ENCODE results near the gene PRRX2. TPM values are rescaled to one million over a fixed set of nuclear protein-coding genes. Genes with fewer than 3 reads are reported as not detected.
"Not testable (repeated sequence)": the region's sequence is repeated elsewhere in the genome, so short reads cannot be mapped to it uniquely, and the experiment has no call there.

The PRRX2 gene
- total RNA-seq, 4 donors from 2014 or later, result 3.6 to 7.3 (median 4.0) TPM

DNA sequence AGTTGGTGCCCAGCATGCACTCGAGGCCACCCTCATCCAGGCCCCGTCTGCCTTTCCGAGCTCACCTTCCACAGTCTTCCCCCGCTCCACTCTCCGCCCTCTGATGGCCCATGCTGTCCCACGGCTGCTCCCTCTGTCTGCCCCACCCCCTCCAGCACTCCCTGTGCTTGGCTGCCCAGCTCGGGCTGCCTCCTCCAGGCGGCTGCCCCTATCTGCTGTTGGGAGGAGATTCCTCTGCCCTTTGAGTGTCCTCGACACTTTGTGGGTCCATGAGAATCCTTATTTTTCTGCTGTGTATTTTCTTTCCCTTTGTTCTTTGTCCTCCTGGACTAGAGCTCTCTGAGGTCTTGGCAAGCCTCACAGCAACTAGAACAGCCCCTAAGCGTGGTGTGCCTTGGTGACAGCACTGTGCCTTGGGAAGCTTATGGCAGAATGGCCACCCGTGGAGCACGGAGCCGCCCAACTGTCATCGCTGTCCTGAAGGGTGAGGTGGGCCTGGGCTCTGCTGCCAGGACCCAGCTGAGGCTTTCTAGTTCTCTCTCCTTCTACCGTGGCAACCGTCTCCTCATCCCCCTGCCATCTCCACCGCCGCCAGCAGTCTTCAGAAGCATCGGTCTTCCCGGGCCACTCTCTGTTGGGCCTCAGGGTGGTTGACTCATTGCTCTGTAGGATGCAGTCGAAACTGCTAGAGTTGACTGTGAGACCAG, 34.3 kb upstream of the PRRX2 start:
- DNase-seq (ENCODE audit: low spot score) (no peak), ATAC-seq (ENCODE audit: low FRiP score) (no peak)
- TF ChIP-seq, protein P1, sequence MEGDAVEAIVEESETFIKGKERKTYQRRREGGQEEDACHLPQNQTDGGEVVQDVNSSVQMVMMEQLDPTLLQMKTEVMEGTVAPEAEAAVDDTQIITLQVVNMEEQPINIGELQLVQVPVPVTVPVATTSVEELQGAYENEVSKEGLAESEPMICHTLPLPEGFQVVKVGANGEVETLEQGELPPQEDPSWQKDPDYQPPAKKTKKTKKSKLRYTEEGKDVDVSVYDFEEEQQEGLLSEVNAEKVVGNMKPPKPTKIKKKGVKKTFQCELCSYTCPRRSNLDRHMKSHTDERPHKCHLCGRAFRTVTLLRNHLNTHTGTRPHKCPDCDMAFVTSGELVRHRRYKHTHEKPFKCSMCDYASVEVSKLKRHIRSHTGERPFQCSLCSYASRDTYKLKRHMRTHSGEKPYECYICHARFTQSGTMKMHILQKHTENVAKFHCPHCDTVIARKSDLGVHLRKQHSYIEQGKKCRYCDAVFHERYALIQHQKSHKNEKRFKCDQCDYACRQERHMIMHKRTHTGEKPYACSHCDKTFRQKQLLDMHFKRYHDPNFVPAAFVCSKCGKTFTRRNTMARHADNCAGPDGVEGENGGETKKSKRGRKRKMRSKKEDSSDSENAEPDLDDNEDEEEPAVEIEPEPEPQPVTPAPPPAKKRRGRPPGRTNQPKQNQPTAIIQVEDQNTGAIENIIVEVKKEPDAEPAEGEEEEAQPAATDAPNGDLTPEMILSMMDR (IDR thresholded peaks at IDR 0.05), result no peak

DNA sequence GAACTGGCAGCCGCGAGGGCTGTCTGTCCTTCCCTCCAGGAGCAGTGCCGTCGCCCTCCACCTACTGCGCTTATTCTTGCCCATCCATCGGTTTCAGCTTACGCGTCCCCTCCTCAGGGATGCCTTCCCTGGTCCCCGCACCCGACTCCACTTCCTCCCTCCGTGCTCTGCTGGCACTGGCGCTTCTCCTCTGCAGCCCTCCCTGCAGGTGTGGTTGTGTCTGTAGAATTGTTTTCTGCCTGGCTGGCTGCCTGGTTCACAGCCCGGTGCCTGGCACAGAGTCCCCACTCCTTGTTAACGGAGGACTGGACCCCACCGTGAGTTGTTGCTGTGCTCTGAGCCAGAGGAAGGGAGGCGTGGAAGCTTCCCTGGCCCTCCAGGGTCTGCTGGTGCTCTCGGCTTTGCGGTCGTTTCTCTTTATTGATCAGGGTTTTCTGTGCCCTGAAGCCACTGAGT, 33.7 kb upstream of the PRRX2 start:
- TF ChIP-seq, protein P1 (IDR thresholded peaks at IDR 0.05), result no peak
- DNase-seq (ENCODE audit: low spot score) (no peak), ATAC-seq (ENCODE audit: low FRiP score) (no peak)

DNA sequence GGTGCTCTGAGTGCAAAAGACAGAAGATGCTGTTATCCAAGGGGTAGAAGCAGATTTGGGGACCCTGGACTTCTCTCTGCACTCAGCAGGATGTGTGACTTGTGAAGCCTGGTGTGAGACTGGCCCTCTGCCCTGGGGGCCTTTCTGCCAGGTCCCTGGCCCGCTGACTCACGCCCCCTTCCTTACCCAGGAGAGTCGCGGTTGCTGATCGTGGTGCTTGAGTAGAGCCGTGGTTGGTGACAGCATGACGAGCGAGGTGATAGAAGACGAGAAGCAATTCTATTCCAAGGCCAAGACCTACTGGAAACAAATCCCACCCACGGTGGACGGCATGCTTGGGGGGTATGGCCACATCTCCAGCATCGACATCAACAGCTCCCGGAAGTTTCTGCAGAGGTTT, 33.0 kb upstream of the PRRX2 start:
- TF ChIP-seq, protein P1 (IDR thresholded peaks at IDR 0.05), result no peak
- no peak for ATAC-seq (ENCODE audit: low FRiP score)

DNA sequence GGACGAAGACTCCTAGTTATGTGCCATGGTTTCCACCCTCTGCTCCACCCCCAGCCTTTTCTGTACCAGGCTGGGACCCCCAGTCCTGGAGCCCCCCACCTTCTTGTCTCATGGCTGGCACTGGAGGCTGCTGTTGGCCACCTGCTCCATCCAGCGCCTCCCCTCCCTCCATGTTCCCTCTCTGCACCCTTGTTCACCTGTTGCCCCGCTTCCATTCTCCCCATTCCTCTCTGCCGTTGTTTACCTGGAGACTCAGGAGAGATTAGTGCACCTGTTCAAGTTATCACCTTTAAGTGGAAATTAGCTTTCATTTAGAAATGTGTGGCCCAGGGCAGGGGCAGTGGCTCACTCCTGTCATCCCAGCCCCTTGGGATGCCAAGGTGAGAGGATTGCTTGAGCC, 32.2 kb upstream of the PRRX2 start:
- ATAC-seq (ENCODE audit: low FRiP score), result no peak
- TF ChIP-seq, protein P1 (IDR thresholded peaks at IDR 0.05), result no peak
- DNase-seq (ENCODE audit: low spot score), result no peak

More for the DNA sequence above, 33.0 kb upstream of the PRRX2 start:
- no peak for DNase-seq (ENCODE audit: low spot score)

DNA sequence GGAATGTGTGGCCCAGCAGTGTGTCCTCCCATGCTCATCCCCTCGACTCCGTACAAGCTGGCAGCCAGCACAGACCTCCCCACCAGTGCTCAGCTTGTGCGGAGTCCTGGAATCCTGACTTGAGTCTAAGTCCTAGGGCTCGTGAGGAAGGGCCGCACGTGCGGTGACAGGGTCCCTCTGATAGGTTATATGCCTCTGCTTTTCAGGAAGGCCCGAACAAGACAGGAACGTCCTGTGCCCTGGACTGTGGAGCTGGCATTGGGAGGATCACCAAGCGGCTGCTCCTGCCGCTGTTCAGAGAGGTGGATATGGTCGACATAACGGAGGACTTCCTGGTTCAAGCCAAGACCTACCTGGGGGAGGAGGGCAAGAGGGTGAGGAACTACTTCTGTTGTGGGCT, 31.6 kb upstream of the PRRX2 start:
- DNase-seq (ENCODE audit: low spot score) (no peak), ATAC-seq (ENCODE audit: low FRiP score) (no peak)
- TF ChIP-seq, protein P1 (IDR thresholded peaks at IDR 0.05), result no peak

DNA sequence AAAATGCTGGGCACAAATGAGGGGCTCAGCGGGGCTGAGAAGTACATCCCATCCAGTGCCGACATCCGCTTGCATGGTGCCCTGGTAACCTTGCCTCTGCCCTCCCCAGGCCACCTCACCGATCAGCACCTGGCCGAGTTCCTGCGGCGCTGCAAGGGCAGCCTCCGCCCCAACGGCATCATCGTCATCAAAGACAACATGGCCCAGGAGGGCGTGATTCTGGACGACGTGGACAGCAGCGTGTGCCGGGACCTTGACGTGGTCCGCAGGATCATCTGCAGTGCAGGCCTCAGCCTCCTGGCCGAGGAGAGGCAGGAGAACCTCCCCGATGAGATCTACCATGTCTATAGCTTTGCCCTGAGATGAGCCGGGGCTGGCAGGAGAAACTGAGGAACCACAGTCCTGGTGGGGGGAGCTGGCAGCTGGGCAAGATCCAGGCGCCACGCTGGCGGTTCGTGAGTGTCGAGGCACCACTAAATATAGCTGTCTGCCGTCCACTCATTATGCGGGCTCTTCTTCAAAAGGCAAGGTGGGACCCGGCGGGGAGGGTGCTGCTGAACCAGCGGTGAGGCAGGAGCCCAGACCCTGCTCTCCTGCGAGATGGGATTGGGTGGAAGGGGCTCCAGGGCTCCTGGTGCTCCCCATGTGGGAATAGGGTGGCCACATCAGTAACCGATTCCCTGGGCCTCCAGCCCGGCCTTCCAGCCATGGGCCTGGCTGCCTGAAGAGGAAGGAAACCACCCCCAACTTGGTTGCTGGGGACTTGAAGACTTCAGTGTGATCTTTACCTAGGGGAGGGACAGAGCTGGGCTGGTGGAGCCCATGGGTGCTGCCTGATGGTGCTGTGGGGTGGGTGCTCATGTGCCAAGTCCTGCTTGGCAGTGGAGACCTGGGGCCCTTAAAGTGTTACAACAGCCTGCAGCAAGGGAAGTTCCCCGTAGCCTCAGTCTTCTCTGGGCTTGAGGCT, 30.1 kb upstream of the PRRX2 start:
- ATAC-seq (ENCODE audit: low FRiP score) (no peak), DNase-seq (ENCODE audit: low spot score) (no peak)
- TF ChIP-seq, protein P1 (IDR thresholded peaks at IDR 0.05), result no peak

DNA sequence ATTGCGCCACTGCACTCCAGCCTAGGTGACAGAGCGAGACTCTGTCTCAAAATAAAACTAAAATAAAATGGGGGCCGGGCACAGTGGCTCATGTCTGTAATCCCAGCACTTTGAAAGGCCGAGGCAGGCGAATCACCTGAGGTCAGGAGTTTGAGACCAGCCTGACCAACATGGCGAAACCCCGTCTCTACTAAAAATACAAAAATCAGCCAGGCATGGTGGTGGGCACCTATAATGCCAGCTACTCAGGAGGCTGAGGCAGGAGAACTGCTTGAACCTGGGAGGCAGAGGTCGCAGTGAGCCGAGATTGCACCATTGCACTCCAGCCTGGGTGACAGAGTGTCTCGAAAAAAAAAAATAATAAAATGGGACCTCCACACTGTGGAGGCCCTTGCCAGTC, 29.1 kb upstream of the PRRX2 start:
- DNase-seq (ENCODE audit: low spot score), result not testable (repeated sequence)

More for the DNA sequence above, 29.1 kb upstream of the PRRX2 start:
- ATAC-seq (ENCODE audit: low FRiP score), result not testable (repeated sequence)
